ENCODE results near the gene PCED1B.
A peak's percentile ranks its signal among the peaks of the same experiment; 100 is the strongest.
"Not testable (repeated sequence)": the region's sequence is repeated elsewhere in the genome, so short reads cannot be mapped to it uniquely, and the experiment has no call there.

The PCED1B gene

GRCh38 chr12:47123730-47124129, 44.3 kb downstream of the PCED1B start:
- DNase-seq = no peak

DNA sequence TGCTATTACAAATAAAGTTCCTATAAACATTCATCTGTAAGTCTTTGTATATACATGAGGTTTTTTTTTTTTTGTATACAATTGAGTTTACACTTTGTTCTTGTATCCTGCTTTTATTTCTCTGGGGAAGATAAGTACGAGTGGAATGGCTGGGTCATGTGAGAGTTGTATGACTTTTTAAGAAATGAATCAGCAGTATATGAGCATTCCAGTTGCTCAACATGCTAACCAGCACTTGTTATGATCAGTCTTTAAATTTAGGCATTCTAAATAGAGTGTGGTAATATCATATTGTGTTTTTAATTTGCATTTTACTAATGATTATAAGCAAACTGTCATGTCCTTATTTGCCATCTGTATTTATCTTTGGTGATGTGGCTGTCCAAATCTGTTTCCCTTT, 45.0 kb downstream of the PCED1B start:
- DNase-seq = no peak

DNA sequence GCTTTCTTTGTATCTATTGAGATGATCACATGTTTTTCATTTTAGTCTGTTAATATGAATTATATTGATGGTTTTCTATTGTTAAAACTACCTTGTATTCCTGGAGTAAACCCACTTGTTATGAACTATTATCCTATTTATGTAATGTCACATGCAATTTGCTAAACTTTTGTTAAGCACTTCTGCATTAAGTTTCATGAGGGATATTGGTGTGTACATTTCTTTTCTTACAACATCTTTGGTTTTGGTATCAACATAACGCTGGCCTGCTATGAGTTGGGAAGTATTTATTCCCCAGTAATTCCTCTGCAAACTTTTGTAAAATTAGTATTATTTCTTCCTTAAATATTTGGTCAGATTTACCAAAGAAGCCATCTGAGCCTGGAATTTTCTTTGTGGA, 46.8 kb downstream of the PCED1B start:
- DNase-seq = no peak

DNA sequence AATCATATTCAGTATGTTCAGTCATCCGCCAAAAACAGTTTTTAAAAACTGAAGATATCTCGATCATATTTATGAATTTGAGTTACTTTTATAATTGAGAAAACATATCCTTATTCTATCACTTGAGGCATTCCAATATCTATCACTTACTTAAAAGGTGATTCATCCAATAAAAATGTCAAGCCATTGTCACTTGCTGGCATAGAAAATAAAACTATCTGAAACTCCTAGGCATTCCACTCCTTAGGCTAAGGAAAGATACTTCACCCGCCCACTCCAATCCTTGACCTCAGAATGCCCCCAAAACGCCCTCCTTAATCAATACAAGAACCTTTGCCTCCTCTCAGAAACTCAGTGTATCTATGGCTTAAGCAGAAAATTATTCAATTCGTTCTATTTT, 51.6 kb downstream of the PCED1B start:
- no peak for DNase-seq

DNA sequence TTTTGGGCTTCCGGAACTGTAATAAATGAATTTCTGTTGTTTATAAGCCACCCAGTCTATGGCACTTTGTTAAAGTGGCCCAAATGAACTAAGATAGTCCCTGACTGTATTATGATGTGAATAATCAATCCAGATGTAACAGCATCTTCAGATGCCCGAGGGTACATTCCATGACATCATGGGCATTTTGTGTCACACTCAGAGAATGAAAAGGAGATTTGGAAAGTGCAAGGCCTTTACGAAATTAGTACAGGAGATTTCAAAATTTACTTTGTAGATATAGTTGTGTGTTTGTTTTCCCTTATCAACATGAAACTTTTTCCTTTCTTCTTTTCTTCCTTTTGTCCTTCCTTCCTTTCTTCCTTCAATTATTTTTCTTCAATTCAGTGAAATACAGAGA, 54.6 kb downstream of the PCED1B start:
- no peak for DNase-seq

- DNase-seq = no peak
Measured at GRCh38 chr12:47135578-47135977, 56.2 kb downstream of the PCED1B start.

DNA sequence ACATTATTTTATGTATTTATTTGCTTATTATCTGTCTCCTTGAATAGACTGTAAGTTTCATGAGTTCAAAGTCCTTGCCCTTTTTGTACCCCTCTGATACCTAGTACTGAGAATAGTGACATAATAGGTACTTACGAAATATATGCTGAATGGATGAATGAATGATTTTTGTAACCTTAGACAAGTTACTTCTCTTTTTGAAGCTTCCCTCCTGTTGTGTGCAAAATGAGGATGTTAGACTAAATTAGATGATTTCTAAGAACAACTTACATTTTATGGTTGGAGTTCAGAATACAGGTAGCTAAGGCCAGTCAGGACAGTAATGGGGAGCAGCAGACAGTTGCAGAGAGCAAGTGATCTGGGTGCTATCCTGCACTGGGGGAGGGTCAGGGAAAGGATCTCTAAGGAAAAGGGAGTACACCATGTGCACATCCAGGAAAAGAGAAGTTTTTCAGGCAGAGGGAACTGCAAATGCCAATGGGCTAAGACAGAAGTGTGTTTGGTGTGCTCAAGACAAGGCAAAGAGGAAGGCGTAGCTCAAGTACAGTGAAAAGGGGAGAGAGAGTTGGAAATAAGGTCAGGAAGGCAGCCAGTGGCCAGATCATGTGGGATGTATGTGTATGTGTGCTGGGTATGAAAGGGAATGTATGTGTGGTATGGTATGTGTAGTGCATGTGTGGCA, 59.7 kb downstream of the PCED1B start:
- DNase-seq = no peak

- DNase-seq = no peak
Measured at GRCh38 chr12:47141459-47141858, 62.0 kb downstream of the PCED1B start.

DNA sequence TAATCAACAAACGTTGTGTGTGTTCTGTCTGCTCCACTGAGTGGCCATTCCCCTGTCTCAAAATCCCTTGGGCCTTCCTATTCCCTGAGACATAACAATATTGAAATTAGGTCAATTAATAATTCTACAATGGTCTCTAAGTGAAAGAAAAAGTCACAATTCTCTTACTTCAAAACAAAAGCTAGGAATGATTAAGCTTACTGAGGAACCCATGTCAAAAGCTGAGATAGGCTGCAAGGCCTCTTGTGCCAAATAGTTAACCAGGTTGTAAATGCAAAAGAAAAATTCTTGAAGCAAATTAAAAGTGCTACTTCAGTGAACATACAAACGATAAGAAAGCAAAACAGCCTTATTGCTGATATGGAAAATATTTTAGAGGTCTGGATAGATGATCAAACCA, 65.3 kb downstream of the PCED1B start:
- DNase-seq = no peak

GRCh38 chr12:47145188-47145587, 65.8 kb downstream of the PCED1B start:
- DNase-seq = no peak

DNA sequence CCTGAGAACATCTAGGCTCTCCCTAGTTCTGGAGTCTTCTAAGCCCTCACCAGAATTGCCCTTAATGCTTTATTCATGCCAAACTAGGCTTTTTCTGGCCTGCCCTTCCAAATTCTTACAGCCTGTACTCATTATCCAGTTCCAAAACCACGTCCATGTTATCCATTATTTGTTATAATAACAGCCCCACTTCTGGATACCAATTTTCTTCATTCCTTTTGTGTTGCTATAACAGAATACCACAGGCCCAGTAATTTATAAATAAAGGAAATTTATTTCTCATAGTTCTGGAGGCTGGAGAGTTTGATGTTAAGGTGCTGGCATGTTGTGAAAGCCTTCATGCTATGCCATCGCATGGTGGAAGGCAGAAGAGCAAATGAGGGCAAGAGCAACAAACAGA, 68.3 kb downstream of the PCED1B start:
- no peak for DNase-seq

DNA sequence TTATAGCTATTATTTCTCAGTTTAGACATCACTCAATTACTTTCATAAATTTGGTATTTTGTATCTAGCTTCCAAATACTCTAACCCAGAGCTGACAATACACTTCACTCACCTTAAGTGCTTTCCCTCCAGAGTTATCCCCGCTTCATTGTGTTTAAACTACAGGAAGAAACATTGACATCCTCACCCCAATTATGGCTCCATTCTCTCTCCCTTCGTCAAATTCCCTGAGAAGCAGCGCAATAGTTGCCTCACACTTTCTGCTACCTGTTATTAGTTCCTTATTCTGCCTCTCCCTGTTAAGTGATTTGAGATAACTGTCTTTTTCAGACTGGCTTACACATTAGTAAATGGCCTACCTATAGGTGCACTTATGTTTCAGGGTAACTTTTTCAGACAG, 69.7 kb downstream of the PCED1B start:
- no peak for DNase-seq

GRCh38 chr12:47152095-47152494, 72.7 kb downstream of the PCED1B start:
- no peak for DNase-seq

DNA sequence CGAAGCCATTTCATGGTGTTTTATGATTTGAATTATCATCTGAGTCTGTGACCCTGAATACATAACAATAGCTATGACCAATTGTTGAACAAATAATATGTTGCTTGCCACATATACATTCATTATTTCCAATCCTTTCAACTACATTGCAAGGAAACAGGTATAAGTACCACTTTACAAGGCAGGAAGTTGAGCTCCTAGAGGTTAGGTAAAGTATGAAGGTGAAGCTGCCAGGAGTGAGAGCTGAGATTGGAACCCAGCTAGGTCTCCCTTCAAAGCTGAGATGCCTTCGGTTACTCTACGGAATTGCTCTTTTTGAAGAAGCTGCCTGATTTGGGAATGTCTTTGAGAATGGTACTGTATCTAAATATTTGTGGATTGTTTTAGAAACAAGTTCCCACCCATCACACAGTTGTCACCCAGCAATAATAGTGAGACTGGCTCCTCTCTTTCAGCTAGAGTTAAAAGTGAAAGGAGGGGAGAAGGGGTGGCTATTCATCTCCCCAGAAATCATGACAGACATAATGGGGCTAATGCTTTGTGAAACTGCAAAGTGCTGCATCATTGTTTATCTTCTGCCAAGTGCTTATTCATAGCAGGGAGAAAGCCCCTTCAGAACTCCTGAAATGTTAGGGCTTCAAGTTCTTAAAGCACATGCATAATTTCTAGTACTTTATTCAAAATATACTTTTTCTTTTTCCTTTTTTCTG, 76.2 kb downstream of the PCED1B start:
- DNase-seq = peak; percentile 33

- DNase-seq = peak; percentile 33
Measured at GRCh38 chr12:47156167-47156736, 76.8 kb downstream of the PCED1B start.

DNA sequence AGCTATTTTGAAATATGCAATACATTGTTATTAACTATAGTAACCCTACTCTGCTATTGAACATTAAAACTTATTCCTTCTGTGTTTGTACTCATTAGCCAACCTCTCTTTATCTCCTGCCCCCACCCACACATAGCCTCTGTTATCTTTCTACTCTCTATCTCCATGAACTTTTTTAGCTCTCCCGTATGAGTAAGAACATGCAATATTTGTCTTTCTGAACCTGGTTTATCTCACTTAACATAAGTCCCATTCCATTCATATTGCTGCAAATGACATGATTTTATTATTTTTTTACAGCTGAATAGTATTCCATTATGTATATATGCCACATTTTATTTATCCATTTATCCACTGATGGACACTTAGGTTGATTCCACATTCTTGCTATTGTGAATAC, 79.4 kb downstream of the PCED1B start:
- no peak for DNase-seq

DNA sequence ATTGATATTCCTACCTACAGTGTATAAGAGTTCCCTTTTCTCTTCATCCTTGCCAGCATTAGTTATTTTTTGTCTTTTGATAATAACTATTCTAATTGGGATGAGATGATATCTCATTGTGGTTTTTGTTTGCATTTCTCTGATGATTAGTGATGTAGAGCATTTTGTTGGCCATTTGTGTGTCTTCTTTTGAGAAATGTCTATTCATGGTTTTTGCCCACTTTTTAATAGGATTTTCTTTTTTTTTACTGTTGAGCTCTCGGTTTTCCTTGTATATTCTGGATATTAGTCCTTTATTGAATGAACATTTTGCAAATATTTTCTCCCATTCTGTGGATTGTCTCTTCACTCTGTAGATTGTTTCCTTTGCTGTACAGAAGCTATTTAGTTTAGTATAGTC, 79.9 kb downstream of the PCED1B start:
- DNase-seq = no peak

DNA sequence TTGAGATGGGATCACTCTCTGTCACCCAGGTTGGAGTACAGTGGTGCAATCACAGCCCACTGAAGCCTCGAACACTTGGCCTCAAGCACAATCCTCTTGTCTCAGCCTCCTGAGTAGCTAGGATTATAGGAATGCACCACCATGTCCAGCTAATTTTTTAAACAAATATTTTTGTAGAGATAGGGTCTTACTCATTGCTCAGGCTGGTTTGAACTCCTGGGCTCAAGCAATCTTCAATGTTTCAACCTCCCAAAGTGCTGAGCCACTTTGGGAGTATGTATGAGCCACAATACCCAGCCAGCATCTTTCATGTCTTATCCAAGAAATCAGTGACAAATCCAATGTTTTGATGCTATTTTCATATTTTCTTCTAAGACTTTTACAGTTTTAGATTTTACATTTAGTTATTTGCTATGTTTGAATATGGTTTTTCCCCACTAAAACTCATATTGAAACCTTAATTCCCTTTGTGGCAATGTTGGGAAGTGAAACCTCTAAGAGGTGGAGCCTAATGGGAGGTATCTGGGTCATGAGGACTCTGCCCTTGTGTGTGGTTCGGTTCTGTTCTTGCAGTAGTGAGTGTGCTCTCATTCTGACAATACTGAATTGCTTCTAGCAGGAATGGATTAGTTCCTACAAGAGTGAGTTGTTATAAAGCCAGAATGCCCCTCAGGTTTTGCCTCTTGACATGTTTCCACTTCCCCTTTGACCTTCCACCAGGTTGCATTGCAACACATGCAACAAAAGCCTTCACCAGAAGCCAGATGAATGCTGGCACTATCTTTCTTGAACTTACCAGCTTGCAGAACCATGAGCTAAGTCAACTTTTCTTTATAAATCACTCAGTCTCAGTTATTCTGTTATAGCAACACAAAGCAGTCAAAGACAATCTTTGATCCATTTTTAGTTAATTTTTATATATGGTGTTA, 81.2 kb downstream of the PCED1B start:
- no peak for DNase-seq

GRCh38 chr12:47164116-47164515, 84.7 kb downstream of the PCED1B start:
- no peak for DNase-seq

DNA sequence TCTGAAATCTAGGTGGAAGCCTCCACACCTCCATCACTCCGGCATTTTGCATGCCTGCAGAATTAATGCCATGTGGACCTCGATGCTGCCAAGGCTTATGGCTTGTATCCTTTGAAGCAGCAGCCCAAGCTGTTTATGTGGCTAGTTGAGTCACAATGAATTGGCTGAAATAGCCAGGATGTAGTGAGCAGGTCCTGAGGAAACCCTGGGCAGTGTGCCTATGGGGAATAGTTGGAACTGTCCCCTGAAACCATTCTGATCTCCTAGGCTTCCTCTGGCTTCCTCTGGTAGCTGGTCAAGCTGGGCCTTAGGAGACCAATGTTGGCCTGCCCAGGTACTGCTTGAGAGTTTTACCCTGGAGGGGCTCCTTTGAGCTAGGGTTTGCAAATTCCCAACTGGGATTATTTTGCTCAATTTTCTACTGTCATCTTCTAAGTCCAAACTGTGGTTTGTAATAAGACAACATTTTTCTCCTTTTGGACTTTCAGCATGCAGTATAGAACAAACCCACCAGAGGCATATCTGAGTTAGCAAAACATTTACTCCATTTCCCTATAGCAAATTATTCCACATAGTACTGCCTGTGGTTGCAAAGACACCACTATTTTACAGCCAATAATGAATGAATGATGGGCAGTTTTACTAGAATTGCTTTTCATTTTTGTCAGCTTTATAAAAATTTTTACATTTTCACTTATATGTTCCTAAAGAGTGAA, 85.5 kb downstream of the PCED1B start:
- DNase-seq = no peak

DNA sequence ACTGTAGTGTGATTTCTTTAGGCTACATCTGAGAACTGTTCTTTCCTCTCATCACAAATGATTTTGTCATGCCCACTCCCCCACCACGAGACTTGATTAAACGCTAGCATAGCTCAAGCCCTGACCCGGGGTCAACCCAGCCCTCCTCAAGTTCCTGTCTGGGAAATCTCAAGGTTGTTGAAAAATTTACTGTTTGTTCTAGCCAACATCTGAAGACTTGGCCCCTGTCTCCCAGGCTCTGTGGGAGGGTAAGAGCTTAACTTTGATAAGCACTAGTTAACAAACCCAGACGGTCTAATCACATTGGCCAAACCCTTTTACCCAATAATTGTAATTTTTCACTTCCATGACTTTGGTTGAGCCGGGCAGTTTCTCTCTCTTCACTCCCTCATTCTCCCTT, 86.5 kb downstream of the PCED1B start:
- DNase-seq = no peak

DNA sequence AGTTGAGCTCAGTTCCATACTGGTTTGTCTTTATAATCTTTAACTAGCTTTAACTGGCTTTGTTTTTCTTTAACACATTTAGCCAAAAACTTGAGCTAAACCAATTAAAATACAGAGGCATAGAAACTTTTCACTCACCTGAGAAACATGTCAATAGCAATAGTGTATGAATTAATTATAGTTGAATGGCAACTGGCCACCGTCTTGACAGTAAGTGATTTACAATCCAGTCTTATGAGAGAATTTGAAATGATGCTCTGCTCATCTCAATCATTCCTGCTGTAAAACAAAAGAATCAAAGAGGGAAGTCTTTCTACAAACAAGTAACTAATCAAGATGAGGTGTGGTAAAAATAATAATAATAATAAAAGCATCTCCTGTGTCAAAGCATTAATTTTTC, 86.9 kb downstream of the PCED1B start:
- no peak for DNase-seq

- DNase-seq = not testable (repeated sequence)
Measured at GRCh38 chr12:47170281-47170680, 90.9 kb downstream of the PCED1B start.
